Spinal cord (tissue), 10 donors: Measurements from ENCODE around the gene ENTR1. TPM values are rescaled to one million over a fixed set of nuclear protein-coding genes. Genes with fewer than 3 reads are reported as not detected.
A peak's percentile ranks its signal among the peaks of the same experiment; 100 is the strongest.

Source experiments
- DNase-seq, 6 donors: peaks; one replicate each; pipeline versions ENCODE4 v3.0.0 to v3.0.0-alpha.2; 2013 to 2015; ENCODE audit warnings: low spot score in 6 of 6, low read depth in 4 of 6
- H3K27ac ChIP-seq: one replicate; pipeline ENCODE4 v1.5.1; 2013; ENCODE audit warnings: low read depth, low read length, control low read depth
- H3K27me3 ChIP-seq: one replicate; pipeline ENCODE4 v1.6.1; 2013; ENCODE audit warnings: low read length; ENCODE audit not compliant: control insufficient read depth, insufficient read depth
- H3K36me3 ChIP-seq: one replicate; pipeline ENCODE4 v1.6.1; 2013; ENCODE audit warnings: low read length; ENCODE audit not compliant: control insufficient read depth, insufficient read depth
- H3K4me1 ChIP-seq: one replicate; pipeline ENCODE4 v1.6.1; 2013; ENCODE audit warnings: low read length; ENCODE audit not compliant: control insufficient read depth, insufficient read depth
- H3K4me3 ChIP-seq: one replicate; pipeline ENCODE4 v1.5.1; 2013; ENCODE audit warnings: low read depth, low read length, control low read depth
- H3K9me3 ChIP-seq: one replicate; pipeline ENCODE4 v1.6.1; 2013; ENCODE audit warnings: low read length; ENCODE audit not compliant: control insufficient read depth, insufficient read depth
- WGBS: methylation state at CpG from one replicate; pipeline ENCODE4 v1.1.5; 2013; ENCODE audit warnings: missing lambda C conversion rate; ENCODE audit not compliant: insufficient coverage; 5-methylcytosine and 5-hydroxymethylcytosine counted together
- polyA plus RNA-seq, 2 donors: library from polyadenylated mRNA; unstranded; fragments of 120-200 nt; gene quantifications; one replicate each; pipeline ENCODE4 v1.2.1, GENCODE V29; 2013; ENCODE audit not compliant: insufficient read length in 2 of 2
- total RNA-seq, 2 donors: library from RNA; depleted of rRNA in 1 of 2; stranded (reverse); fragments of 120-200 nt in 1 of 2; fragments of >200 nt in 1 of 2; gene quantifications; one replicate each; pipeline versions ENCODE4 v1.2.3 to v1.2.4, GENCODE V29; 2013 to 2014
- donor health status: healthy.

The ENTR1 gene
- total and polyA plus RNA-seq, 4 donors: 22.9 to 69.7 (median 42.7) TPM

- peak in 1 of 6 donors; percentile 19 for DNase-seq
- H3K27me3 ChIP-seq: peaks cover 2% of the 10 kb centered on the region
- peaks cover 78% of the 10 kb centered on the region for H3K36me3 ChIP-seq
- H3K27ac ChIP-seq: no peak overlapping the region
- H3K9me3 ChIP-seq: no peaks in the 10 kb centered on the region
- 81% methylated on average over 38 of the region's 38 CpGs for WGBS
- H3K4me1 ChIP-seq: peaks cover 45% of the 10 kb centered on the region
- H3K4me3 ChIP-seq: no peak overlapping the region
Measured at GRCh38 chr9:136359774-136360718, 50.4 kb downstream of the ENTR1 start.

GRCh38 chr9:136358888-136359287, 51.5 kb downstream of the ENTR1 start:
- no peak overlapping the region for H3K4me3 ChIP-seq
- no peak overlapping the region for H3K27ac ChIP-seq
- H3K27me3 ChIP-seq: peaks cover under 1% of the 10 kb centered on the region
- peak in 1 of 6 donors; percentile 8 for DNase-seq
- peaks cover 84% of the 10 kb centered on the region for H3K36me3 ChIP-seq
- H3K9me3 ChIP-seq: no peaks in the 10 kb centered on the region
- peaks cover 34% of the 10 kb centered on the region for H3K4me1 ChIP-seq
- WGBS: 86% methylated on average over 2 of the region's 2 CpGs

GRCh38 chr9:136358016-136358415, 52.4 kb downstream of the ENTR1 start:
- peaks cover 92% of the 10 kb centered on the region for H3K36me3 ChIP-seq
- WGBS: 87% methylated on average over 29 of the region's 29 CpGs
- DNase-seq: no peak

GRCh38 chr9:136357202-136357725, 53.1 kb downstream of the ENTR1 start:
- peaks cover 27% of the 10 kb centered on the region for H3K4me1 ChIP-seq
- DNase-seq: no peak
- 85% methylated on average over 22 of the region's 22 CpGs for WGBS

More at GRCh38 chr9:136358016-136358415, 52.4 kb downstream of the ENTR1 start:
- no peaks in the 10 kb centered on the region for H3K27me3 ChIP-seq
- H3K9me3 ChIP-seq: no peaks in the 10 kb centered on the region
- peaks cover 34% of the 10 kb centered on the region for H3K4me1 ChIP-seq
- no peak overlapping the region for H3K27ac ChIP-seq
- H3K4me3 ChIP-seq: no peak overlapping the region

DNA sequence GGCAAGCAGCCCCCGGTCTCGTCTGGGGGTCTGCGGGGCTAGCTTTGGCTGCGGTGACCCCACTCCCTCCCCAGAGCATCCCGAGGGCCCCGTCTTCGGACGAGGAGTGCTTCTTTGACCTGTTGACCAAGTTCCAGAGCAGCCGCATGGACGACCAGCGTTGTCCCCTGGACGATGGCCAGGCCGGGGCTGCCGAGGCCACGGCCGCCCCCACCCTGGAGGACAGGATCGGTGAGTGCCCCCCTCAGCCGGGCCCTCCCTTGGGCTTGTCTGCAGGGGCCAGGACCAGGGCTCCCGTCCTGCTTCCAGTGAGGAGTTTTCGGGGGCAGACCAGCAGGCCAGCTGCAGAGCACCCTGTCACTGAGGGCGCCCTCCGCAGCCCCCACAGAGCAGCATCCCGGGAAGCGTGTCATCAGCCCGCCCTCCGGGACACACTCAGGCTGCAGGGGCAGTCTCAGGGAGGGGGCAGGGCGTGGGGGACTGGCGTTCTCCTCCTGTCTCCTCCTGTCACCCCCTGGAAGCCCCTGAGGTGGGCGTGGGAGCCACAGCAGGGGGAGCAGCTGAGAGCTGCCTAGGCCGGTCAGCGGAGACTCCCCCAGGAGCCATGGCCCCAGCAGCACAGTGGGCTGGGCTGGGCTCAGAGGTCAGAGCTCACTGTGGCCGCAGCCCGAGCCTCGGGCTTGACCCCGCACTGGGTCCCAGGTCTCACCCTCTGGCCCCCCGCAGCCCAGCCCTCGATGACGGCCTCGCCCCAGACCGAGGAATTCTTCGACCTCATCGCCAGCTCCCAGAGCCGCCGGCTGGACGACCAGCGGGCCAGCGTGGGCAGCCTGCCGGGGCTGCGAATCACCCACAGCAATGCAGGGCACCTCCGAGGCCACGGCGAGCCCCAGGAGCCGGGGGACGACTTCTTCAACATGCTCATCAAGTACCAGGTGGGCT, 54.5 kb downstream of the ENTR1 start:
- H3K36me3 ChIP-seq: peaks cover 96% of the 10 kb centered on the region
- WGBS: 83% methylated on average over 54 of the region's 54 CpGs
- peaks cover 19% of the 10 kb centered on the region for H3K4me1 ChIP-seq

More at GRCh38 chr9:136357202-136357725, 53.1 kb downstream of the ENTR1 start:
- Histone ChIP-seq H3K27ac (no peak overlapping the region), H3K9me3 (no peaks in the 10 kb centered on the region), H3K36me3 (peaks cover 96% of the 10 kb centered on the region), H3K4me3 (no peak overlapping the region), H3K27me3 (no peaks in the 10 kb centered on the region)

GRCh38 chr9:136354592-136355085, 55.8 kb downstream of the ENTR1 start:
- H3K27ac ChIP-seq: peak overlapping the region; percentile 40
- DNase-seq: no peak

More for the DNA sequence above, 54.5 kb downstream of the ENTR1 start:
- Histone ChIP-seq H3K27ac (no peak overlapping the region), H3K9me3 (no peaks in the 10 kb centered on the region), H3K4me3 (no peak overlapping the region), H3K27me3 (no peaks in the 10 kb centered on the region)
- no peak for DNase-seq

DNA sequence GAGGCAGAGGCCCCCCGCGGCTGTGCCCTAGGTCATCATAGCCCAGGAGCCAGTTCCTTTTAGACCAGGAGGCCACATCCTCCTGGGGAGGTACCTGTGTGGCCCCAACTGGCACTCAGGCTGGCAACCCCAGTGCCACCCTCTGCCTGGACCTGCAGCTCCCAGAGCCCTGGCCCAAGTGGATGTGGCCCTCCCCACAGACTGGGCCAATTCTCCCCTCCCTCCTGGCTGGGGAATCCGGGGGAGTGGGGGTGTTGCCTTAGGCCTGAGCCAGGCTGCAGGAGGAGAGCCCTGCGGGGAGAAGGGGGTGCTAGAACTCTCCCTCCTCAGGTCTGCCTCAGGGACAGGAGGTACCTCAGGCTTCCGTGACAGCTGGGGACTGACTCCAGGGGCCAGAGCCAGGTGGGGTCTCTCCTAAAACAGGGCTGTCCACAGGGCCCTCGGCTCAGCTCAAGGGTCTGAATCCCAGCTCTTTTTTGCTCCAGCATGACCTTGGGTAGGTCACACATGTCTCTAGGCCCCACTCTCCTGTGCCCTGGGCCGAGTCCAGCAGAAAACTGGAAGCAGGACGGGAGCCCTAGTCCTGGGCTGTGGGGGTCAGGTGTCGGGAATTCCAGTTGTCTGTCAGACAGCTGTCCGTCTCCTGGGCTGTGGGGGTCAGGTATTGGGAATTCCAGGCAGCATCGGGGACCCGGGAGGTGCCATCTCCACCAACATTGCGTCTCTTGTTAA, 56.5 kb downstream of the ENTR1 start:
- Histone ChIP-seq H3K4me1 (peaks cover 18% of the 10 kb centered on the region), H3K27ac (no peak overlapping the region), H3K9me3 (no peaks in the 10 kb centered on the region), H3K4me3 (no peak overlapping the region), H3K36me3 (peaks cover 96% of the 10 kb centered on the region), H3K27me3 (no peaks in the 10 kb centered on the region)
- no peak for DNase-seq
- 69% methylated on average over 12 of the region's 13 CpGs for WGBS

More at GRCh38 chr9:136354592-136355085, 55.8 kb downstream of the ENTR1 start:
- H3K9me3 ChIP-seq: no peaks in the 10 kb centered on the region
- H3K4me3 ChIP-seq: no peak overlapping the region
- H3K36me3 ChIP-seq: peaks cover 96% of the 10 kb centered on the region
- WGBS: 62% methylated on average over 12 of the region's 17 CpGs
- H3K4me1 ChIP-seq: peaks cover 11% of the 10 kb centered on the region
- no peaks in the 10 kb centered on the region for H3K27me3 ChIP-seq

- H3K4me3 ChIP-seq: no peak overlapping the region
- H3K27ac ChIP-seq: no peak overlapping the region
- peaks cover 26% of the 10 kb centered on the region for H3K4me1 ChIP-seq
- WGBS: 88% methylated on average over 11 of the region's 11 CpGs
- H3K9me3 ChIP-seq: no peaks in the 10 kb centered on the region
- peaks cover 96% of the 10 kb centered on the region for H3K36me3 ChIP-seq
- H3K27me3 ChIP-seq: no peaks in the 10 kb centered on the region
- no peak for DNase-seq
Measured at GRCh38 chr9:136353088-136353487, 57.3 kb downstream of the ENTR1 start.
